HUES64 (cell line): Measurements from ENCODE around the gene ZNF23.

Experiments
- H3K27ac ChIP-seq: 2 replicates; pipeline ENCODE4 v1.7.0; 2013; ENCODE audit warnings: low read depth, low read length, inconsistent platforms
- H3K27me3 ChIP-seq: 2 replicates; pipeline ENCODE4 v1.6.1; 2013; ENCODE audit warnings: mild to moderate bottlenecking, low read length; ENCODE audit not compliant: insufficient read depth
- H3K36me3 ChIP-seq: 2 replicates; pipeline ENCODE4 v1.6.1; 2013; ENCODE audit warnings: mild to moderate bottlenecking, low read length; ENCODE audit not compliant: insufficient read depth
- H3K4me1 ChIP-seq: 2 replicates; pipeline ENCODE4 v1.6.1; 2013; ENCODE audit warnings: mild to moderate bottlenecking, low read length, moderate library complexity; ENCODE audit not compliant: insufficient read depth
- H3K4me3 ChIP-seq: 2 replicates; pipeline ENCODE4 v1.5.1; 2013; ENCODE audit warnings: mild to moderate bottlenecking, low read length, moderate library complexity
- H3K9ac ChIP-seq: 2 replicates; pipeline ENCODE4 v1.6.1; 2013; ENCODE audit warnings: mild to moderate bottlenecking, low read depth, low read length
- H3K9me3 ChIP-seq: 2 replicates; pipeline ENCODE4 v1.6.1; 2013; ENCODE audit warnings: low read depth, low read length; ENCODE audit not compliant: insufficient read depth
- WGBS: fragments of 150-250, 120-280 bp; methylation state at CpG from one replicate; pipeline ENCODE4 v1.1.7; 2013; ENCODE audit warnings: missing lambda C conversion rate; 5-methylcytosine and 5-hydroxymethylcytosine counted together

Gene ZNF23

GRCh38 chr16:71426880-71427615 lies 35.0 kb downstream of the ZNF23 start:
- WGBS, result 60% methylated on average over 11 of the region's 12 CpGs
- peaks cover 37% of the 10 kb centered on the region for H3K27me3 ChIP-seq
- no peak overlapping the region; the same call in 1 of the 2 replicates for H3K27ac ChIP-seq
- peak overlapping the region; percentile 74; the same call in 1 of the 2 replicates for H3K4me3 ChIP-seq
- no peak overlapping the region for H3K9ac ChIP-seq
- no peaks in the 10 kb centered on the region for H3K36me3 ChIP-seq
- no peaks in the 10 kb centered on the region for H3K4me1 ChIP-seq
- no peaks in the 10 kb centered on the region for H3K9me3 ChIP-seq

- H3K4me1 ChIP-seq, result no peaks in the 10 kb centered on the region
- peak overlapping the region; percentile 74 for H3K4me3 ChIP-seq
- H3K9ac ChIP-seq, result peak overlapping the region; percentile 38
- no peak overlapping the region for H3K27ac ChIP-seq
- 1% methylated on average over 48 of the region's 48 CpGs for WGBS
- no peaks in the 10 kb centered on the region for H3K36me3 ChIP-seq
- H3K27me3 ChIP-seq, result peaks cover 37% of the 10 kb centered on the region
- no peaks in the 10 kb centered on the region for H3K9me3 ChIP-seq
Observed at GRCh38 chr16:71426069-71426879, 35.8 kb downstream of the ZNF23 start.

- H3K36me3 ChIP-seq, result no peaks in the 10 kb centered on the region
- peak overlapping the region; percentile 74 for H3K4me3 ChIP-seq
- H3K9me3 ChIP-seq, result no peaks in the 10 kb centered on the region
- peaks cover 32% of the 10 kb centered on the region for H3K27me3 ChIP-seq
- H3K4me1 ChIP-seq, result no peaks in the 10 kb centered on the region
- H3K9ac ChIP-seq, result peak overlapping the region; percentile 38
- no peak overlapping the region for H3K27ac ChIP-seq
- WGBS, result 3% methylated on average over 18 of the region's 18 CpGs
Observed at GRCh38 chr16:71425746-71426068, 36.3 kb downstream of the ZNF23 start.

GRCh38 chr16:71424626-71425025 lies 37.4 kb downstream of the ZNF23 start:
- WGBS, result 79% methylated on average over 6 of the region's 6 CpGs
- Histone ChIP-seq H3K36me3 (no peaks in the 10 kb centered on the region), H3K4me3 (no peak overlapping the region), H3K27me3 (peaks cover 27% of the 10 kb centered on the region), H3K9ac (no peak overlapping the region), H3K27ac (no peak overlapping the region), H3K9me3 (no peaks in the 10 kb centered on the region), H3K4me1 (no peaks in the 10 kb centered on the region)

- no peaks in the 10 kb centered on the region for H3K9me3 ChIP-seq
- WGBS, result 87% methylated on average over 7 of the region's 7 CpGs
- H3K4me1 ChIP-seq, result no peaks in the 10 kb centered on the region
- peaks cover 23% of the 10 kb centered on the region for H3K27me3 ChIP-seq
- no peak overlapping the region for H3K27ac ChIP-seq
- no peaks in the 10 kb centered on the region for H3K36me3 ChIP-seq
- no peak overlapping the region for H3K4me3 ChIP-seq
- H3K9ac ChIP-seq, result no peak overlapping the region
Observed at GRCh38 chr16:71423865-71424264, 38.2 kb downstream of the ZNF23 start.

- H3K36me3 ChIP-seq, result no peaks in the 10 kb centered on the region
- no peak overlapping the region for H3K4me3 ChIP-seq
- WGBS, result 82% methylated on average over 2 of the region's 2 CpGs
- no peaks in the 10 kb centered on the region for H3K9me3 ChIP-seq
- H3K27me3 ChIP-seq, result peaks cover 23% of the 10 kb centered on the region
- H3K4me1 ChIP-seq, result no peaks in the 10 kb centered on the region
- H3K9ac ChIP-seq, result no peak overlapping the region
- no peak overlapping the region for H3K27ac ChIP-seq
Observed at GRCh38 chr16:71423016-71423415, 39.0 kb downstream of the ZNF23 start.

GRCh38 chr16:71421911-71422310 lies 40.1 kb downstream of the ZNF23 start:
- Histone ChIP-seq H3K27me3 (peaks cover 23% of the 10 kb centered on the region), H3K4me1 (no peaks in the 10 kb centered on the region), H3K9ac (no peak overlapping the region), H3K4me3 (no peak overlapping the region), H3K36me3 (no peaks in the 10 kb centered on the region), H3K27ac (no peak overlapping the region), H3K9me3 (no peaks in the 10 kb centered on the region)
- 76% methylated on average over 4 of the region's 4 CpGs for WGBS

GRCh38 chr16:71414038-71414437 lies 48.0 kb downstream of the ZNF23 start:
- H3K4me3 ChIP-seq, result no peak overlapping the region
- WGBS, result 95% methylated on average over 5 of the region's 5 CpGs
- H3K9ac ChIP-seq, result no peak overlapping the region
- no peak overlapping the region for H3K27ac ChIP-seq
- H3K36me3 ChIP-seq, result no peaks in the 10 kb centered on the region
- no peaks in the 10 kb centered on the region for H3K9me3 ChIP-seq
- no peaks in the 10 kb centered on the region for H3K27me3 ChIP-seq
- peaks cover 4% of the 10 kb centered on the region; the same call in 1 of the 2 replicates for H3K4me1 ChIP-seq

GRCh38 chr16:71413341-71413740 lies 48.7 kb downstream of the ZNF23 start:
- no peaks in the 10 kb centered on the region for H3K9me3 ChIP-seq
- H3K27me3 ChIP-seq, result no peaks in the 10 kb centered on the region
- H3K9ac ChIP-seq, result peak overlapping the region; percentile 47; the same call in 1 of the 2 replicates
- no peak overlapping the region for H3K4me3 ChIP-seq
- 92% methylated on average over 4 of the region's 4 CpGs for WGBS
- H3K36me3 ChIP-seq, result no peaks in the 10 kb centered on the region
- H3K4me1 ChIP-seq, result peaks cover 4% of the 10 kb centered on the region; the same call in 1 of the 2 replicates
- H3K27ac ChIP-seq, result no peak overlapping the region

- Histone ChIP-seq H3K36me3 (no peaks in the 10 kb centered on the region), H3K27me3 (no peaks in the 10 kb centered on the region), H3K4me3 (peak overlapping the region; percentile 59), H3K4me1 (peaks cover 4% of the 10 kb centered on the region; the same call in 1 of the 2 replicates), H3K9me3 (no peaks in the 10 kb centered on the region), H3K9ac (peak overlapping the region; percentile 54), H3K27ac (no peak overlapping the region)
- WGBS, result 11% methylated on average over 24 of the region's 24 CpGs
Observed at GRCh38 chr16:71412270-71413160, 49.5 kb downstream of the ZNF23 start.
